Measurements from ENCODE around the gene TCF3.

DNA sequence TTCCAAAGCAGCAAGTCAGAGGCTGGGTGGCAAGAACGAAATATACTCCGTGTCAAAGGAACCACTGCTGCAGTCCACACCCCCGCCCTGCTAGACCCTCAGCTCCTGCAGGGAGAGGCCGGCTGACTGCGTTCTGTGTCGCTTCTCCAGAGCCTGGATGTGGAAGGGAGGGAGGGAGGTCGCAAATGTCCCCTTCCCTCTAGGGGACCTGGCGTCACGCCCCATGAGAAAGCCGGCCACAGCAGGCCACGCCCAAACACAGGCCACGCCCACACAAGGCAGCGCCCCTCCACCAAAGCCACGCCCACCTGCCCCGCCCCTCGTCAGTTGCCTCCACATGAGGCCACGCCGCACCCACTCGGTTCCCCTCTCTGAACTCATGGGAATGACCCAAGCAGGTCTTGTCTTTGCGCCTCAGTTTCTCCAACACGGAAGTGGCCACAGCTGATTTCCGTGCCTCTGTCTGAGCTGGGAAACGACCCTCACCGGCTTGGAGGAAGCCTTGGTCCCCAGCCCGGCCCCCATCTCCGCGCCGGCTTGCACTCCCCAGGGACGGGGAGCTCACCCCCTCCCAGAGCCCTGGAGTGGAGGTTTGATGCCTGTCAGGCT, 38.4 kb upstream of the TCF3 start:
- TF ChIP-seq, protein P1, sequence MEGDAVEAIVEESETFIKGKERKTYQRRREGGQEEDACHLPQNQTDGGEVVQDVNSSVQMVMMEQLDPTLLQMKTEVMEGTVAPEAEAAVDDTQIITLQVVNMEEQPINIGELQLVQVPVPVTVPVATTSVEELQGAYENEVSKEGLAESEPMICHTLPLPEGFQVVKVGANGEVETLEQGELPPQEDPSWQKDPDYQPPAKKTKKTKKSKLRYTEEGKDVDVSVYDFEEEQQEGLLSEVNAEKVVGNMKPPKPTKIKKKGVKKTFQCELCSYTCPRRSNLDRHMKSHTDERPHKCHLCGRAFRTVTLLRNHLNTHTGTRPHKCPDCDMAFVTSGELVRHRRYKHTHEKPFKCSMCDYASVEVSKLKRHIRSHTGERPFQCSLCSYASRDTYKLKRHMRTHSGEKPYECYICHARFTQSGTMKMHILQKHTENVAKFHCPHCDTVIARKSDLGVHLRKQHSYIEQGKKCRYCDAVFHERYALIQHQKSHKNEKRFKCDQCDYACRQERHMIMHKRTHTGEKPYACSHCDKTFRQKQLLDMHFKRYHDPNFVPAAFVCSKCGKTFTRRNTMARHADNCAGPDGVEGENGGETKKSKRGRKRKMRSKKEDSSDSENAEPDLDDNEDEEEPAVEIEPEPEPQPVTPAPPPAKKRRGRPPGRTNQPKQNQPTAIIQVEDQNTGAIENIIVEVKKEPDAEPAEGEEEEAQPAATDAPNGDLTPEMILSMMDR (IDR thresholded peaks at IDR 0.05) = no peak
- TF ChIP-seq POLR2AphosphoS5 (IDR thresholded peaks at IDR 0.05) = no peak
- no peak for TF ChIP-seq POLR2A (IDR thresholded peaks at IDR 0.05)
